Neutrophil (primary cell): ENCODE measurements around the gene KAZALD1.

Experiments used
- H3K27ac ChIP-seq: fragments of 200-600 bp; sonication (generic); 2 replicates; pipeline ENCODE4 v1.5.1; 2016; ENCODE audit warnings: mild to moderate bottlenecking, moderate library complexity
- H3K27me3 ChIP-seq: fragments of 200-600 bp; sonication (generic); 2 replicates; pipeline ENCODE4 v1.6.0; 2016; ENCODE audit warnings: mild to moderate bottlenecking
- H3K36me3 ChIP-seq: fragments of 200-600 bp; sonication (generic); 2 replicates; pipeline ENCODE4 v1.5.1; 2017
- H3K4me1 ChIP-seq, 2 experiments: fragments of 200-600 bp in 1 of 2; sonication (generic) in 1 of 2; 1 replicate in 1 of 2; 2 replicates in 1 of 2; pipeline versions ENCODE4 v1.5.1 to v1.6.1; 2013 to 2016; ENCODE audit warnings: low read depth in 1 of 2, low read length in 1 of 2, mild to moderate bottlenecking in 1 of 2, moderate library complexity in 1 of 2; ENCODE audit not compliant: control insufficient read depth in 1 of 2, insufficient read depth in 1 of 2
- H3K4me3 ChIP-seq, 2 experiments: fragments of 200-600 bp in 1 of 2; sonication (generic) in 1 of 2; 1 replicate in 1 of 2; 2 replicates in 1 of 2; pipeline ENCODE4 v1.5.1; 2013 to 2016; ENCODE audit warnings: low read depth in 1 of 2, low read length in 1 of 2, mild to moderate bottlenecking in 1 of 2, moderate library complexity in 1 of 2
- H3K9me3 ChIP-seq: fragments of 200-600 bp; sonication (generic); 2 replicates; pipeline ENCODE4 v1.5.1; 2016
- TF ChIP-seq, protein P1 (sequence below): fragments of 200-600 bp; sonication (generic); IDR thresholded peaks from 2 replicates; pipeline ENCODE4 v1.5.1; 2016; ENCODE audit warnings: antibody characterized with exemption

The KAZALD1 gene

DNA sequence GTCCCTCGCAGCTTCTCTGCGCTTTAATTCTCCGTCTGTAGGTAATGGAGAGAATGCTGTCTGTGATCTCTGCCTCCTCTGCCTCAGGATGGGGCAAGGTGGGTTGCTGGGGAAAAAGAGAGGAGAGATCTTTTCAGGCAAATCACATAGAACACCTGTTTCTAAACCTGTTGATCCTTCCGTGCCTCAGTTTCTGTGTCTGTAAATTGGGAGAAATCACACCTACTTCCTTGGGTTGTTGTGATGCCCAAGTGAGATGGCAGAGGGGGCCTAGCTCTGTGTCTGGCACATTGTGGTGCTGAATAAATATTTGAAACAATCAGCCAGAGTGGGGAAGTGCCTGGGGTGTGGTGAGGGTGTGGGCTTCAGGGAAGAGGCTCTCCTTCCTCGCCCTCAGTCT lies 28.8 kb downstream of the KAZALD1 start:
- H3K27me3 ChIP-seq = peaks cover 100% of the 10 kb centered on the region

DNA sequence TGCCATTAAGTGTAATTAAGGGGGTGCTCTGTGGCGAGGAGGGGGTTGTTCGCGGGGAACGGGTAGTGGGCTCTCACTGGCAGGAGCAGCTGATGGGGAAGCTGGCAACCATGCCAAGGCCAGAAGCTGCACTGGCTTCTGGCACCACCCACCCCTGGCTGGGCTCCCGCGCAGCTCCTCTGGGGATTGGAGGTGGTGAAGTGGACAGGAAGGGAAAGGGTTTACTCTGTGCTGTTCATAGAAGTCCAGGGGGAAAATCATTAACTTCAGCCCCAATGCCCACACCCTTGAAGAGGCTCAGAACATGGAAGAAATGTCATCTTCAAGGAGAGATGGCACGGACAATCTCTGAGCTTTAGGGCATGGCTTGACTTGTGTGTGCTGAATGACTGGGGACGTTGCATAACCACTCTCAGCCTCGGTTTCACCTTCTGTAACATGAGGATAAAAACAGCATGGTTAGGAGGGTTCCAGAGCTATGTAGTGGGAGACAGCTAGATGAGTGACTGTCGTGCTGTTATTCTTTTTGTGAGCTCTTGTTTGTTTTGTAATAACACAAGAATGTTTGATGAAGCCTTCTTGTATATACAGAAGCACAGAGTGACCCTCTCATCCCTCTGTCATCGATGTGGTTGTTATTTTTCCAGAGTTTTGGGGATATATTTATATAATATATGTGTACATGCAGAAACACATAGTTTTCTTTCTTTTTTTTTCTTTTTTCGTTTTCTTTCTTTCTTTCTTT lies 29.9 kb downstream of the KAZALD1 start:
- Histone ChIP-seq H3K27ac (no peak overlapping the region), H3K4me1 (no peaks in the 10 kb centered on the region), H3K27me3 (peaks cover 100% of the 10 kb centered on the region), H3K36me3 (no peaks in the 10 kb centered on the region), H3K4me3 (no peak overlapping the region), H3K9me3 (no peaks in the 10 kb centered on the region)
- TF ChIP-seq, protein P1, sequence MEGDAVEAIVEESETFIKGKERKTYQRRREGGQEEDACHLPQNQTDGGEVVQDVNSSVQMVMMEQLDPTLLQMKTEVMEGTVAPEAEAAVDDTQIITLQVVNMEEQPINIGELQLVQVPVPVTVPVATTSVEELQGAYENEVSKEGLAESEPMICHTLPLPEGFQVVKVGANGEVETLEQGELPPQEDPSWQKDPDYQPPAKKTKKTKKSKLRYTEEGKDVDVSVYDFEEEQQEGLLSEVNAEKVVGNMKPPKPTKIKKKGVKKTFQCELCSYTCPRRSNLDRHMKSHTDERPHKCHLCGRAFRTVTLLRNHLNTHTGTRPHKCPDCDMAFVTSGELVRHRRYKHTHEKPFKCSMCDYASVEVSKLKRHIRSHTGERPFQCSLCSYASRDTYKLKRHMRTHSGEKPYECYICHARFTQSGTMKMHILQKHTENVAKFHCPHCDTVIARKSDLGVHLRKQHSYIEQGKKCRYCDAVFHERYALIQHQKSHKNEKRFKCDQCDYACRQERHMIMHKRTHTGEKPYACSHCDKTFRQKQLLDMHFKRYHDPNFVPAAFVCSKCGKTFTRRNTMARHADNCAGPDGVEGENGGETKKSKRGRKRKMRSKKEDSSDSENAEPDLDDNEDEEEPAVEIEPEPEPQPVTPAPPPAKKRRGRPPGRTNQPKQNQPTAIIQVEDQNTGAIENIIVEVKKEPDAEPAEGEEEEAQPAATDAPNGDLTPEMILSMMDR = no peak

More for the DNA sequence above, 28.8 kb downstream of the KAZALD1 start:
- no peak overlapping the region for H3K27ac ChIP-seq
- TF ChIP-seq, protein P1 = no peak
- no peaks in the 10 kb centered on the region for H3K36me3 ChIP-seq
- no peak overlapping the region for H3K4me3 ChIP-seq
- no peaks in the 10 kb centered on the region for H3K9me3 ChIP-seq
- H3K4me1 ChIP-seq = no peaks in the 10 kb centered on the region

DNA sequence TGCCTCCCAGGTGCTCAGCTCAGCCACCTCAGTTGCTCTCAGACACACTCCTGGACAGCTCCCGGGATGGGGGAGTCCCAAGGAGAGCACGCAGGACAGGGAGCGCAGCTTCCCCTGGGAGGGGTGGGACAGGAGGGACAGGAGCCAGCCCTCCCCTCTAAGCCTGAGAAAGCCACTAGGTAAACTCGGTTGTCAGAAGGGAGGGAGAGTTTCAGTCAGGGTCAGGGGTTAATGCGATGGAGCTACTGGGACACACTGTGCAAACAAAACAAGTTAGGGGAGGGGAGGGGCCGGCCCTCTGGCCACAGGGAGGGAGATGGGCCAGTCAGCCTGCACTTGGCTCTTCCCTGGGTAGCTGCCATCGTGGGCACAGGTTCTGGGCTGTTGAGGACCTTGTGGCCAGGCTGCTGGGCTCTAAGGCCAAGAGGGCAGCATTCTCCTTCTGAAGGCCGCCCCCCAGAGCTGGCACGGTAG lies 31.1 kb downstream of the KAZALD1 start:
- Histone ChIP-seq H3K9me3 (no peaks in the 10 kb centered on the region), H3K4me1 (no peaks in the 10 kb centered on the region), H3K27me3 (peaks cover 100% of the 10 kb centered on the region), H3K27ac (no peak overlapping the region), H3K36me3 (no peaks in the 10 kb centered on the region), H3K4me3 (no peak overlapping the region)
- TF ChIP-seq, protein P1 = no peak

DNA sequence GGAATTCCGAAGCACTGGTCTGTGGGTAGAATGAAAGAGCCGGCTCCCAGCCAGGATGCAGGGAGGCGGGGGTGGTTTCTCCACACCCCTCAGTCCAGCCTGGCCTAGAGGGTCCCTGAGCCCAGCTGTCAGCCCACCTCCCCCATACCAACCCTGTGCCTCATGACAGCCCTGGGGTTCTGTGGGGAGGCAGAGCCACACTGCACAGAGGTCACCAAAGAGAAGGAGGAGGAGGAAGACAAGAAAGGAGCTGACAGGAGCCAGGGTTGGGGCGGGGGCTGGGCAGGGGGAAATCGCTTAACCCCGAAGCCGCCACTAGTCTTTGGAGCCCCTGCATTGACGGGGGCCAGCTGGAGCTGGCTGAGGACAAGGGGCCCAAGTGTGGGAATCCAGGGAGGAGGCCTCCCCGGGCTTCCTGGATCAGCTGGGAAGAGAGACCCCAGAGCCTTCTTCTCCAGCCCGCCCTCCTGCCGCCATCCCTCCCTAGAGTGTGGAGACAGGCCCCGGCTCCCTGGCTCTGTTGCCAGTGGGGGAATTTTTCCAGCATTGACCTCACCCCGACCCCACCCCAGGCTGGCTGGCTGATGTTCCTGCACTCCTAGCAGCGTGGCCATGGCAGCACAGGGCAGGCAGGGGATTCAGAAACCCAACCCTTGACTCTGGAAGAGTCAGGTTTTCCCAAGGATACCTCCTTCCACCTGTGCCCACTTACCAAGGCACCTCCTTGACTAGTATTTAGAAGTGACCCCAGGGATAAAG lies 32.5 kb downstream of the KAZALD1 start:
- Histone ChIP-seq H3K36me3 (no peaks in the 10 kb centered on the region), H3K9me3 (no peaks in the 10 kb centered on the region), H3K27ac (no peak overlapping the region), H3K4me3 (no peak overlapping the region), H3K4me1 (no peaks in the 10 kb centered on the region), H3K27me3 (peaks cover 97% of the 10 kb centered on the region)
- TF ChIP-seq, protein P1 = no peak

DNA sequence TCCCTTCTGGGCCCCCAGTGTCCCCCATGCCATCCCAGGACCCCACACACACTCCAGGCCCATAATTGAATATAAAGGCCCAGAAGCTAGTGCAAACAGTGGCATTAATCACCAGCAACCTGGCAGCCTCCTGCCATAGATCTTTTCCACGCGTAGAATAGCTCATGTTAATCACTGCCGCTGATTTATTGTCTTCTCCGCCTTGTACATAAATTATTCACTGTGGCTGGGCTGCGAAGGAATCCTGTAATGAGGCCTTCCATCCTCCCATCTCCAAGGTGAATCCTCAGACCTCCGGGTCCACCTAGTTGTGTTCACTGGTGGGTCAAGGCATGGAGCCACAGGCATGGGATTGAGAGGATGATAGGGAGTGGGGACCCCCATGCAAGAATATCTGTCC lies 33.2 kb downstream of the KAZALD1 start:
- TF ChIP-seq, protein P1 = no peak
- Histone ChIP-seq H3K36me3 (no peaks in the 10 kb centered on the region), H3K27ac (no peak overlapping the region), H3K27me3 (peaks cover 97% of the 10 kb centered on the region), H3K9me3 (no peaks in the 10 kb centered on the region), H3K4me3 (no peak overlapping the region), H3K4me1 (no peaks in the 10 kb centered on the region)
